SK-N-MC (cell line): ENCODE measurements around the gene GRB2.

Source experiments
- DNase-seq: peaks from one replicate; pipeline ENCODE4 v3.0.0-alpha.2; 2011; ENCODE audit warnings: low read depth, low spot score
- H3K27ac ChIP-seq: fragments of 200-600 bp; sonication (generic); 2 replicates; pipeline ENCODE4 v1.5.1; 2016; ENCODE audit warnings: mixed run types
- H3K36me3 ChIP-seq: fragments of 200-600 bp; sonication (generic); 2 replicates; pipeline ENCODE4 v1.6.1; 2017; ENCODE audit warnings: antibody characterized with exemption, low read length, mixed read lengths; ENCODE audit not compliant: insufficient read depth
- H3K4me3 ChIP-seq: fragments of 200-600 bp; sonication (generic); 2 replicates; pipeline ENCODE4 v1.5.1; 2016
- H3K9ac ChIP-seq: fragments of 200-600 bp; sonication (generic); 2 replicates; pipeline ENCODE4 v1.8.0; 2017; ENCODE audit warnings: mixed run types, mixed read lengths; ENCODE audit not compliant: insufficient read length
- H3K9me3 ChIP-seq: fragments of 200-600 bp; sonication (generic); 2 replicates; pipeline ENCODE4 v1.6.1; 2017; ENCODE audit warnings: low read depth, mild to moderate bottlenecking, antibody characterized with exemption, low read length, moderate library complexity, mixed read lengths
- EZH2 ChIP-seq: fragments of 200-600 bp; sonication (generic); IDR thresholded peaks from one replicate; pipeline ENCODE4 v1.6.1; 2017; ENCODE audit warnings: antibody characterized with exemption
- FOXP2 ChIP-seq: optimal IDR thresholded peaks from 2 replicates; pipeline ENCODE3; 2011; ENCODE audit warnings: mild to moderate bottlenecking, moderate library complexity; ENCODE audit not compliant: insufficient read depth; ENCODE audit errors: extremely low read length, control extremely low read depth
- POLR2AphosphoS5 ChIP-seq: IDR thresholded peaks from 2 replicates; pipeline ENCODE4 v1.6.1; 2012; ENCODE audit warnings: mild to moderate bottlenecking, low read depth, low read length, borderline replicate concordance

GRB2 gene

GRCh38 chr17:75326226-75326848, 79.1 kb downstream of the GRB2 start:
- Histone ChIP-seq H3K9ac (no peak overlapping the region), H3K27ac (peak overlapping the region; percentile 28; the same call in 1 of the 2 replicates), H3K9me3 (no peaks in the 10 kb centered on the region), H3K36me3 (peaks cover 14% of the 10 kb centered on the region), H3K4me3 (no peak overlapping the region)
- TF ChIP-seq POLR2AphosphoS5 = no peak
- TF ChIP-seq FOXP2 = no peak
- no peak for TF ChIP-seq EZH2
- no peak for DNase-seq

GRCh38 chr17:75325827-75326225, 79.7 kb downstream of the GRB2 start:
- Histone ChIP-seq H3K4me3 (no peak overlapping the region), H3K36me3 (peaks cover 13% of the 10 kb centered on the region), H3K9ac (no peak overlapping the region), H3K27ac (no peak overlapping the region; the same call in 1 of the 2 replicates), H3K9me3 (no peaks in the 10 kb centered on the region)
- TF ChIP-seq EZH2 (no peak), POLR2AphosphoS5 (no peak), FOXP2 (no peak)
- DNase-seq = no peak

- no peak for DNase-seq
- H3K27ac ChIP-seq = no peak overlapping the region
- H3K9ac ChIP-seq = no peak overlapping the region
- TF ChIP-seq EZH2 = no peak
- no peak for TF ChIP-seq POLR2AphosphoS5
- TF ChIP-seq FOXP2 = no peak
- no peaks in the 10 kb centered on the region for H3K9me3 ChIP-seq
- peaks cover 17% of the 10 kb centered on the region for H3K36me3 ChIP-seq
- H3K4me3 ChIP-seq = no peak overlapping the region
Measured at GRCh38 chr17:75325348-75325747, 80.1 kb downstream of the GRB2 start.

- no peaks in the 10 kb centered on the region for H3K9me3 ChIP-seq
- no peak overlapping the region for H3K27ac ChIP-seq
- H3K36me3 ChIP-seq = peaks cover 25% of the 10 kb centered on the region
- TF ChIP-seq POLR2AphosphoS5 = no peak
- TF ChIP-seq EZH2 = no peak
- TF ChIP-seq FOXP2 = no peak
- DNase-seq = no peak
- no peak overlapping the region for H3K4me3 ChIP-seq
- H3K9ac ChIP-seq = no peak overlapping the region
Measured at GRCh38 chr17:75321506-75321905, 84.0 kb downstream of the GRB2 start.

- DNase-seq = no peak
- Histone ChIP-seq H3K36me3 (peaks cover 25% of the 10 kb centered on the region), H3K9me3 (no peaks in the 10 kb centered on the region), H3K4me3 (no peak overlapping the region), H3K9ac (no peak overlapping the region), H3K27ac (no peak overlapping the region)
- no peak for TF ChIP-seq FOXP2
- TF ChIP-seq EZH2 = no peak
- TF ChIP-seq POLR2AphosphoS5 = no peak
Measured at GRCh38 chr17:75319904-75320691, 85.4 kb downstream of the GRB2 start.

GRCh38 chr17:75318615-75319222, 86.8 kb downstream of the GRB2 start:
- TF ChIP-seq FOXP2 = no peak
- no peak overlapping the region for H3K27ac ChIP-seq
- H3K9me3 ChIP-seq = no peaks in the 10 kb centered on the region
- DNase-seq = no peak
- no peak overlapping the region for H3K4me3 ChIP-seq
- H3K9ac ChIP-seq = no peak overlapping the region
- H3K36me3 ChIP-seq = peaks cover 25% of the 10 kb centered on the region

- TF ChIP-seq POLR2AphosphoS5 (no peak), FOXP2 (no peak), EZH2 (no peak)
- DNase-seq = no peak
- no peak overlapping the region for H3K27ac ChIP-seq
Measured at GRCh38 chr17:75318211-75318610, 87.3 kb downstream of the GRB2 start.

GRCh38 chr17:75317671-75318070, 87.8 kb downstream of the GRB2 start:
- no peak overlapping the region for H3K27ac ChIP-seq
- no peak overlapping the region for H3K9ac ChIP-seq
- peaks cover 25% of the 10 kb centered on the region for H3K36me3 ChIP-seq
- no peak overlapping the region for H3K4me3 ChIP-seq
- no peak for DNase-seq
- TF ChIP-seq EZH2 (no peak), FOXP2 (no peak), POLR2AphosphoS5 (no peak)
- no peaks in the 10 kb centered on the region for H3K9me3 ChIP-seq

More at GRCh38 chr17:75318211-75318610, 87.3 kb downstream of the GRB2 start:
- Histone ChIP-seq H3K4me3 (no peak overlapping the region), H3K9me3 (no peaks in the 10 kb centered on the region), H3K9ac (no peak overlapping the region), H3K36me3 (peaks cover 25% of the 10 kb centered on the region)
